ENCODE measurements around the gene SLC6A1.

- TF ChIP-seq, protein P1, sequence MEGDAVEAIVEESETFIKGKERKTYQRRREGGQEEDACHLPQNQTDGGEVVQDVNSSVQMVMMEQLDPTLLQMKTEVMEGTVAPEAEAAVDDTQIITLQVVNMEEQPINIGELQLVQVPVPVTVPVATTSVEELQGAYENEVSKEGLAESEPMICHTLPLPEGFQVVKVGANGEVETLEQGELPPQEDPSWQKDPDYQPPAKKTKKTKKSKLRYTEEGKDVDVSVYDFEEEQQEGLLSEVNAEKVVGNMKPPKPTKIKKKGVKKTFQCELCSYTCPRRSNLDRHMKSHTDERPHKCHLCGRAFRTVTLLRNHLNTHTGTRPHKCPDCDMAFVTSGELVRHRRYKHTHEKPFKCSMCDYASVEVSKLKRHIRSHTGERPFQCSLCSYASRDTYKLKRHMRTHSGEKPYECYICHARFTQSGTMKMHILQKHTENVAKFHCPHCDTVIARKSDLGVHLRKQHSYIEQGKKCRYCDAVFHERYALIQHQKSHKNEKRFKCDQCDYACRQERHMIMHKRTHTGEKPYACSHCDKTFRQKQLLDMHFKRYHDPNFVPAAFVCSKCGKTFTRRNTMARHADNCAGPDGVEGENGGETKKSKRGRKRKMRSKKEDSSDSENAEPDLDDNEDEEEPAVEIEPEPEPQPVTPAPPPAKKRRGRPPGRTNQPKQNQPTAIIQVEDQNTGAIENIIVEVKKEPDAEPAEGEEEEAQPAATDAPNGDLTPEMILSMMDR (IDR thresholded peaks at IDR 0.05; ENCODE audit: control extremely low read depth in 1 of 3, insufficient read depth in 1 of 3, low read depth in 1 of 3, low read length in 3 of 3), result no peak
- TF ChIP-seq SP2 (IDR thresholded peaks at IDR 0.05; ENCODE audit: low read length) (no peak), MAFK (IDR thresholded peaks at IDR 0.05; ENCODE audit: low read depth, low read length) (no peak), PHF8 (conservative IDR thresholded peaks at IDR 0.05; ENCODE audit: low read depth, low read length) (no peak), GABPA (IDR thresholded peaks at IDR 0.05; ENCODE audit: borderline replicate concordance, insufficient read depth, low read length) (no peak), SRF (IDR thresholded peaks at IDR 0.05; ENCODE audit: low read depth, low read length) (no peak), SP4 (IDR thresholded peaks at IDR 0.05; ENCODE audit: low read length) (no peak), POLR2AphosphoS5 (IDR thresholded peaks at IDR 0.05; ENCODE audit: low read depth, low read length) (no peak), EZH2 (IDR thresholded peaks at IDR 0.05; ENCODE audit: low read depth, low read length, severe bottlenecking) (no peak)
These were observed 24.2 kb downstream of the SLC6A1 start for GRCh38 chr3:11016727-11017126.

All from H1 (cell line).